Measurements from ENCODE around the gene BRCA1.
"Not testable (repeated sequence)": the region's sequence is repeated elsewhere in the genome, so short reads cannot be mapped to it uniquely, and the experiment has no call there.

BRCA1 gene

GRCh38 chr17:43013296-43013695 is 111.9 kb downstream of the BRCA1 start:
- TF ChIP-seq ZNF274 (IDR thresholded peaks at IDR 0.05; ENCODE audit: low read depth, low read length) (no peak), YY1 (IDR thresholded peaks at IDR 0.05; ENCODE audit: insufficient read depth, insufficient read length) (no peak), SUZ12 (IDR thresholded peaks at IDR 0.05; ENCODE audit: extremely low read depth, insufficient read depth, insufficient read length) (no peak)
- Histone ChIP-seq H3K9me3 (ENCODE audit: insufficient read depth, low read length) (no peaks in the 10 kb centered on the region), H3K27me3 (ENCODE audit: insufficient read depth, insufficient read length) (no peaks in the 10 kb centered on the region), H3K4me1 (ENCODE audit: insufficient read depth, insufficient read length) (peaks cover 24% of the 10 kb centered on the region), H3K9ac (ENCODE audit: insufficient read length, low read depth) (no peak overlapping the region), H3K4me3 (ENCODE audit: insufficient read length, low read depth) (no peak overlapping the region), H3K36me3 (ENCODE audit: insufficient read depth, insufficient read length, low read length) (peaks cover 50% of the 10 kb centered on the region)
- DNase-seq (ENCODE audit: low read depth, low spot score) = no peak

DNA sequence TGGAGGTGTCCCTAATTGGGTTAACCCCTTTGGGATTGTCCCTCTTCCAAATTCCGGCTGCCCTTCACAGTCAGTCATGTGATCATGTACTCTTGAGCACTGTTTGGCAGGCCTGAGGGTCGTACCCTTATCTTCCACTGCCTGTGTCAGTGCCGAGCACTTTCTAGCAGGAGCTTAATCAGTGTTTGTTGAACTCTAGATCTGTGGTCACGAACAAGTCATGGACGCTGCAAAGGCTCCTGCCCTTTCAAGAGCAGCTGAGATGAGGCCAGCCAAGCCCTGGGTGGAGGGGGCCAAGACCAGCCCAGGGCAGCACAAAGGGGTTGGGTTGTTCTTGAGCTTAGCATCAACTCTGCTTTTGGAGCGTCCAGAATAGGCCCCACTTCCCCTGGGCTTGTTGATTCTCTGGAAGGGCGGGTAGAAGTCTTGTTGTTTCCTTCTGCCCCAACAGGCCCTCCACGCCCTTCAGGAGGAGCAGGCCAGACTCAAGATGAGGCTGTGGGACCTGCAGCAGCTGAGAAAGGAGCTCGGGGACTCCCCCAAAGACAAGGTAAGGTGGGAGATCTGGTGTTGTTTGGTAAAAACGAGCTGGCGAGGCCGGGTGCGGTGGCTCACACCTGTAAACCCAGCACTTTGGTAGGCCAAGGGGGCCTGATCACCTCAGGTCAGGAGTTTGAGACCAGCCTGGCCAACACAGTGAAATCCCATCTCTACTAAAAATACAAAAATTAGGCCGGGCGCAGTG is 113.3 kb downstream of the BRCA1 start:
- peak overlapping the region; percentile 7 for H3K9ac ChIP-seq (ENCODE audit: insufficient read length, low read depth)
- TF ChIP-seq SUZ12 (IDR thresholded peaks at IDR 0.05; ENCODE audit: extremely low read depth, insufficient read depth, insufficient read length) = no peak
- TF ChIP-seq YY1 (IDR thresholded peaks at IDR 0.05; ENCODE audit: insufficient read depth, insufficient read length) = no peak
- no peak for TF ChIP-seq ZNF274 (IDR thresholded peaks at IDR 0.05; ENCODE audit: low read depth, low read length)
- no peaks in the 10 kb centered on the region for H3K27me3 ChIP-seq (ENCODE audit: insufficient read depth, insufficient read length)

GRCh38 chr17:43010667-43011308 is 114.4 kb downstream of the BRCA1 start:
- Histone ChIP-seq H3K27me3 (ENCODE audit: insufficient read depth, insufficient read length) (no peaks in the 10 kb centered on the region), H3K36me3 (ENCODE audit: insufficient read depth, insufficient read length, low read length) (peaks cover 34% of the 10 kb centered on the region)

More for the DNA sequence above, 113.3 kb downstream of the BRCA1 start:
- Histone ChIP-seq H3K9me3 (ENCODE audit: insufficient read depth, low read length) (no peaks in the 10 kb centered on the region), H3K36me3 (ENCODE audit: insufficient read depth, insufficient read length, low read length) (peaks cover 41% of the 10 kb centered on the region), H3K4me1 (ENCODE audit: insufficient read depth, insufficient read length) (peaks cover 20% of the 10 kb centered on the region), H3K4me3 (ENCODE audit: insufficient read length, low read depth) (peak overlapping the region; percentile 3)
- DNase-seq (ENCODE audit: low read depth, low spot score) = no peak

DNA sequence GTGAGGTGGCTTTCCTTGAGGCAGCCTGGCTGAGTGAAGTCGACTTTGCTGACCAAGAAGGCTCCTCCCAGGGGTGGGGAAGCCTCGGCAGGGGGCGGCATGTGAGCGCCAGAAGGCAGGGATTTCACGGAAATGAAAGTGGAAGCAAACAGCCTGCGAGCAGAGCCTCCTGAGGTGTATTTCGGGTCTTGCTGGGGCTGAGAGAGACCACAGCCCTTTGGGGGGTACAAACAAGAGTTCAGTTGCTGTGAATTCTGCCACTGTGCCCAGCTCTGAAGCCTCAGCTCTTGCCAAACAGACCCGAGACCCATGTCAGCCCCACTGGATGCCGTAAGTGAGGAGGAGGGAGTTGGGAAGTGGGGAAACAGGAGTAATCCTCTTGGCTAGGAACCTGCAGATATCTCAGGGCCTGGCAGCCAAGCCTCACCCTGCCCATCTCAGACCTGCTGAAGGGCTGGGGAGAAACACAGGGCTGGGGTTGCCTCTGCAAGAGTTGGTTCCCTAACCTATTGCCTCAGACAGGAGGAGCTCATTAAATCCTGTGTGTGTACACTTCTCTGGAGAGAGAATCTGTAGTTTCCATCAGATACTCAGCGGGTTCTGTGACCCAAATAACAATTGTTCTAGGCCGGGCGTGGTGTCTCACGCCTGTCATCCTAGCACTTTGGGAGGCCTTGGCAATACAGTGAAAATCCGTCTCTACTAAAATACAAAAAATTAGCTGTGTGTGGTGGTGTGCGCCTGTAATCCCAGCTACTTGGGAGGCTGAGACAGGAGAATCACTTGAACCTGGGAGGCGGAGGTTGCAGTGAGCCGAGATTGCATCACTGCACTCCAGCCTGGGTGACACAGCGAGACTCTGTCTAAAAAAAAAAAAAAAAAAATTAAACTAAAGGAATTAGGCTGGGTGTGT is 118.3 kb downstream of the BRCA1 start, which contains the start of gene IFI35:
Gene IFI35 (plus strand): TSS at position 146 of the 913 bp plus-strand sequence. CDS start 164 bp downstream, at position 310.
- Histone ChIP-seq H3K9me3 (ENCODE audit: insufficient read depth, low read length) (no peaks in the 10 kb centered on the region), H3K4me1 (ENCODE audit: insufficient read depth, insufficient read length) (peaks cover 8% of the 10 kb centered on the region), H3K9ac (ENCODE audit: insufficient read length, low read depth) (peak within 1 kb of the TSS; percentile 77), H3K36me3 (ENCODE audit: insufficient read depth, insufficient read length, low read length) (peaks cover 42% of the 10 kb centered on the region), H3K27me3 (ENCODE audit: insufficient read depth, insufficient read length) (no peaks in the 10 kb centered on the region), H3K4me3 (ENCODE audit: insufficient read length, low read depth) (no peak within 1 kb of the TSS)
- TF ChIP-seq YY1 (IDR thresholded peaks at IDR 0.05; ENCODE audit: insufficient read depth, insufficient read length) (no peak), SUZ12 (IDR thresholded peaks at IDR 0.05; ENCODE audit: extremely low read depth, insufficient read depth, insufficient read length) (no peak), ZNF274 (IDR thresholded peaks at IDR 0.05; ENCODE audit: low read depth, low read length) (no peak)
- no peak for DNase-seq (ENCODE audit: low read depth, low spot score)

More at GRCh38 chr17:43010667-43011308, 114.4 kb downstream of the BRCA1 start:
- H3K4me1 ChIP-seq (ENCODE audit: insufficient read depth, insufficient read length) = peaks cover 22% of the 10 kb centered on the region
- H3K9ac ChIP-seq (ENCODE audit: insufficient read length, low read depth) = no peak overlapping the region
- no peak overlapping the region for H3K4me3 ChIP-seq (ENCODE audit: insufficient read length, low read depth)
- TF ChIP-seq SUZ12 (IDR thresholded peaks at IDR 0.05; ENCODE audit: extremely low read depth, insufficient read depth, insufficient read length) (no peak), YY1 (IDR thresholded peaks at IDR 0.05; ENCODE audit: insufficient read depth, insufficient read length) (no peak), ZNF274 (IDR thresholded peaks at IDR 0.05; ENCODE audit: low read depth, low read length) (no peak)
- no peak for DNase-seq (ENCODE audit: low read depth, low spot score)
- H3K9me3 ChIP-seq (ENCODE audit: insufficient read depth, low read length) = no peaks in the 10 kb centered on the region

DNA sequence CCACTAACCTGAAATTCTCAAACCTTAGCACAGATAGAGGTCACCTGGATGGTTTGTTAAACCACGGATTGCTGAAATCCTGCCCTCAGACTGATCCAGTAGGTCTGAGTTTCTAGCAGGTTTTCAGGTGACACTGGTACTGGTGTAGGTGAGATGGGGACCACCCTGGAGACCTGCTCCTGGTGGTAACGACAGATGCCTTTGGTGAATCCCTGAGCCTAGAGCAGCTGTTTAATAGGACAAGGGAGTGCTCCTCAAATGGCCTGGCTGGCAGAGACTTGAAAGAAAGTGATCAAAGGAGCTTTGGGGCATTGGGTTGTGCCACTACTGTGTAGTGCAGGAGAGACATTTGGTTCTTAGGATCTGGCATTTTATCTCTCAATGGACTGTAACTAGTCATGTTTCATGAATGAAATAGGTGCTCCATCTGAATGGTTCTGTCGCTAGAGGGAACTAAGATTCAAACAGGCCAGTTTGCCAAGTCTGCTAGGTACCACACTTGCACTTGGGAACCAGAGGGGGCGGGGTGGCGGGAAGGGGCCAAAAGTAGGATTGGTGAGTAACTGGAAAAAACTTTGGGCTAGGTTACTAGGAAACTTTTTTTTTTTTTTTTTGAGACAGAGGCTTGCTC is 121.5 kb downstream of the BRCA1 start:
- H3K4me3 ChIP-seq (ENCODE audit: insufficient read length, low read depth) = no peak overlapping the region
- H3K4me1 ChIP-seq (ENCODE audit: insufficient read depth, insufficient read length) = peaks cover 10% of the 10 kb centered on the region
- peaks cover 72% of the 10 kb centered on the region for H3K36me3 ChIP-seq (ENCODE audit: insufficient read depth, insufficient read length, low read length)
- no peak overlapping the region for H3K9ac ChIP-seq (ENCODE audit: insufficient read length, low read depth)
- no peaks in the 10 kb centered on the region for H3K9me3 ChIP-seq (ENCODE audit: insufficient read depth, low read length)
- DNase-seq (ENCODE audit: low read depth, low spot score) = no peak
- no peaks in the 10 kb centered on the region for H3K27me3 ChIP-seq (ENCODE audit: insufficient read depth, insufficient read length)
- TF ChIP-seq YY1 (IDR thresholded peaks at IDR 0.05; ENCODE audit: insufficient read depth, insufficient read length) (no peak), ZNF274 (IDR thresholded peaks at IDR 0.05; ENCODE audit: low read depth, low read length) (no peak), SUZ12 (IDR thresholded peaks at IDR 0.05; ENCODE audit: extremely low read depth, insufficient read depth, insufficient read length) (no peak)

- H3K36me3 ChIP-seq (ENCODE audit: insufficient read depth, insufficient read length, low read length) = peaks cover 69% of the 10 kb centered on the region
Measured at GRCh38 chr17:43000894-43001293, 124.3 kb downstream of the BRCA1 start.

More at GRCh38 chr17:43000894-43001293, 124.3 kb downstream of the BRCA1 start:
- not testable (repeated sequence) for H3K4me3 ChIP-seq (ENCODE audit: insufficient read length, low read depth); H3K27me3 ChIP-seq (ENCODE audit: insufficient read depth, insufficient read length); DNase-seq (ENCODE audit: low read depth, low spot score); H3K4me1 ChIP-seq (ENCODE audit: insufficient read depth, insufficient read length); H3K9me3 ChIP-seq (ENCODE audit: insufficient read depth, low read length)
- peak overlapping the region; percentile 70 for H3K9ac ChIP-seq (ENCODE audit: insufficient read length, low read depth)
